GM18861 (cell line): ENCODE measurements around the gene ADAM15.

Experiments used
- ATAC-seq: cut with Tn5 transposase; IDR thresholded peaks from one replicate; pipeline ENCODE4 v1.9.1; 2021; ENCODE audit not compliant: unreplicated experiment

ADAM15 gene

GRCh38 chr1:155110381-155110780, 59.3 kb downstream of the ADAM15 start:
- no peak for ATAC-seq

GRCh38 chr1:155110826-155111225, 59.7 kb downstream of the ADAM15 start:
- no peak for ATAC-seq
